ENCODE data around the gene CCSER1.
"Not testable (repeated sequence)": the region's sequence is repeated elsewhere in the genome, so short reads cannot be mapped to it uniquely, and the experiment has no call there.

Gene CCSER1

GRCh38 chr4:90753068-90753467 is 625.9 kb downstream of the CCSER1 start:
- DNase-seq: no peak

DNA sequence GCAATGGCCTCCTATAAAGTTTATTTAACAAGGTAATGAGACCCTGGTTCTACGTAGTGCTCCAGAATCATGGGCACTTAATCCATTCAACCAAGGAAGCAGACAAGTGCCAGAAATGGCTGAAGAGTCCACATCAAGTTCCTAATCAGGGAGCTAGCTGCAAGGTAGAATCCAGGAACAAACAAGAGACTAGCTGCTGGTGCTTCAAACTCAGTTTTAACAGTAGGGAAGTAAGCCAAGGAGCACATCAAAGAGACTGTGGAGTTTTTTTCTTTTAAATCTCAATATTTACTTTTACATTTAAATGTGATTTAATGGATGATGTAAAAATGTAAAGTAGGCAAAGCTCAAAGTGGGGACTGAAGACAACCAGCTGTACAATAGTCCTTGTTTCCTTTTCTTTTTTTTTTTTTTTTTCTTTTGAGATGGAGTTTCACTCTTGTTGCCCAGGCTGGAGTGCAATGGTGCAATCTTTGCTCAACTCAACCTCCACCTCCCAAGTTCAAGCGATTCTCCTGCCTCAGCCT is 630.4 kb downstream of the CCSER1 start:
- DNase-seq: no peak

DNA sequence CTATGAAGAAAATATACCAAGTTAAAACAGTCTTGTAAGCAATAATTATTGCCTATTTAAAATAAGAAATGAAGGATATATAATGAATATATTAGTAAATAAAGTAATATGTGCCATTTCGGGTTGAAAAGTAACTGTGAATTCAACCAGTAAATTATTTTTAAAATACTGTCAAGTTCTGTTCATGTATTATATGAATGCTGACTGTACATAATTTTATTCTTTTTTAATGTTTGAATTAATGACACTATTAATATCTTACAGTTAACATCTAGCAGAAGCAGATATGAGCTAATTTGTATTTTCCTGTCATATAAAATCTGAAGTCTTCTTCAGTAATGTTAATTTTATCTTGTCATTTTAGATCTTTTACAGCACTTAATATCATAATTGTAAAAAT is 632.9 kb downstream of the CCSER1 start:
- DNase-seq: no peak

GRCh38 chr4:90766837-90767236 is 639.6 kb downstream of the CCSER1 start:
- no peak for DNase-seq

GRCh38 chr4:90769251-90769650 is 642.1 kb downstream of the CCSER1 start:
- no peak for DNase-seq

DNA sequence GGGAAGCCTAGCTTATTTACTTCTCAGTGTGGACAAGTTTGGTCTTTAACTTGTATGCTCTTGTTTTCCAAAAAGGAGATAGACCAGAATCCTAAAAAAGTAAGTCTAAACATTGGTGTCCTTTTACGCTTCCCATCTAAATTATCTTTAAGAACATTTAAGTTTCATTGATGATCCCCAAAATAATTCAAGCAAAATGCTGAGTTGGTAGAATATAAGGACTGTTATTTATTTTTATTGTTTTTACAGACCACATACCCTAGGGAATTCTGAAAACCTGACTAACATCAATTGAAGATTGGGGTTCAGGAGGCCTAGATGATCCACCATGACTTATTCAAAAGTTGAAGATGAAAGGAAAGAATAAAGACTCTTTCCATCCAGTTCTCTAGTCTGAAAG is 653.0 kb downstream of the CCSER1 start:
- no peak for DNase-seq

- DNase-seq: no peak
Observed at GRCh38 chr4:90786602-90787001, 659.4 kb downstream of the CCSER1 start.

DNA sequence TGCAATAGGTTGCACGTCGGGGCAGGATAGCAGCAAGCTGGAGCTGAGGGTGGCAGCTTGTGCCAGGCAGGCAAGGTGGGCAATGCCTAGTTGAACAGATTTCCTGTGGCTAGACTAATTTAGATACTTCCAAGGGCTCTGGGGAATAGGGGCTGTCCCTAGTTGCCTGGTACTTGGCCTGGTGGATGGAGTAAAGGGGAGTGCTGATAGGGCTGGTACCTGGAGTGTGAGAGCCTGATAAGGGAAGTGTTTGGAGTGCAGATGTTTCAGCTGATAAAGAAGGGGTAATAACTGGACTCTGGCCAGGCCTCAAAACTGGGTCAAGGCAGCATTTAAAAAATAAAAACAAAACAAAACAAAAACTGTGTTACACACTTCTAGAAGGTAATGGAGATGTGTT is 665.5 kb downstream of the CCSER1 start:
- DNase-seq: no peak

DNA sequence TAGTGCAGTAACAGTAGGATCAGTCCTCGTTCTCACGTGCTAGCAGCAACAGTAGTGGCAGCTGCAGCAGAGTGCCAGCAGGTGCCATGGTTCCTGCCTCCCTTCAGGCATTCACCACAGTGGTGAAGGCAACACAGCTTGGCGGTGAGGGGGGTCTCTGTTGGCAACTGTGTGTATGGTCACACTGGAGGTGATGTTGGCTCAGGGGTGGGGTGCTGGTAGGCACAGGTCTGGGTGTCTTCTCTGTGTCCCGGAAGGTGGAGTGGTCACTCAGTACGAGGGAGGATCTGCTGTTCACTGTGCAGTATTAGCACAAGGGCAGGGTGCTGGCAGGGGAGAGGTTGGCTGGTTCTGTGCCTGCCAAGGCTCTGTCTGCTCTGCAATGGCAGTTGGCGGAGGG is 671.8 kb downstream of the CCSER1 start:
- no peak for DNase-seq

GRCh38 chr4:90799895-90800294 is 672.7 kb downstream of the CCSER1 start:
- no peak for DNase-seq

- no peak for DNase-seq
Observed at GRCh38 chr4:90815569-90815968, 688.4 kb downstream of the CCSER1 start.

GRCh38 chr4:90816754-90817153 is 689.6 kb downstream of the CCSER1 start:
- no peak for DNase-seq

GRCh38 chr4:90824266-90825150 is 697.3 kb downstream of the CCSER1 start:
- DNase-seq: no peak

DNA sequence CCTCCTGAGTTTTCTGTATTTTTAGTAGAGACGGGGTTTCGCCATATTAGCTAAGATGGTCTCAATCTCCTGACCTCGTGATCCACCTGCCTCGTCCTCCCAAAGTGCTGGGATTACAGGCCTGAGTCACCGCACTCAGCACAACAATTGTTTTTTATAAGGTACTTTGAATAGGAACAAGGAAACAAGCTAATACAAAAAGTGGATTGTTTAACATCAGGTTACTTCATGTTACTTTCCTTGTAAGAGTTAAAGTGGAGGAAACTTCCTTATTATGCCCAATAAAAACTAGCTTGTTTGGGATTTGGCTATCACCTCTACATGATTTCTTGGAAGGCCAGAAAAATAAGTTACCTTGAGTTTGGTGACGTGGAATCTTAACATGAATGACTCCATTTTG is 698.7 kb downstream of the CCSER1 start:
- DNase-seq: no peak

DNA sequence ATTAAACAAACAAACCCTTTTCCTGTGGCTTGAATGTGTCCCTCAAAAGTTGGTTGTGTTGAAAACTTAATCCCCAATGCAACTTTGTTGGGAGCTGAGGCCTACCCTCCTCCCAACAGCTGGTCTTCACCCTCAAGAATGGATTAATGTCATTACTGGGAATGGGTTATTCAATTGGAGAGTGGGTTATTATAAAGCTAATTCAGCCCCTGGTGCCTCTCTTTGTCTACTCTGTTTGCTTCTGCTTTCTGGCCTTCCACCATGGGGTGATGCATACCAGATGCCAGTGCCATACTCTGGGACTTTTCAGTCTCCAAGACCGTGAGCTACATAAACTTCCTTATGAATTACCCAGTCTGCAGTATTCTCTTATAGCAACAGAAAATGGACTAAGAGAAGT is 706.5 kb downstream of the CCSER1 start:
- DNase-seq: no peak

- no peak for DNase-seq
Observed at GRCh38 chr4:90837241-90837640, 710.0 kb downstream of the CCSER1 start.

DNA sequence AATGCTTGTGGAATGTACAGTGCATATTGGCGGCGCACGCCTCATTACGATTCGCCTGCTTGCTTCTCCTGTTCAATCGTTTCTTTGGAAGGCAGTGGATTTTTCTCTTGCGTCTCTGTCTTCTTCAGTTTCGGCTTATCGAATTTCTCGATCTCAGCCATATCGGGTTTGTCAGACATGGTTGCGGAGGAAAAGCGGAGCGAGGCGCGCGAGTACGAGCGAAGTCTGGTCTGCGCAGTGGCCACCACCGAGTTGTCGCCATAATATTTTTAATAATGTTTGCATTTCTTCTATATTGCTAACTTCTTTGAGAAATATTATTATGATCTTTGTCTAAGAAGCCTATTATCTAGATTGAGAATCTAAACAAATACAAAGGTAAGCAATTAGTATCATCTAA is 711.7 kb downstream of the CCSER1 start:
- not testable (repeated sequence) for DNase-seq

GRCh38 chr4:90840291-90840690 is 713.1 kb downstream of the CCSER1 start:
- no peak for DNase-seq

DNA sequence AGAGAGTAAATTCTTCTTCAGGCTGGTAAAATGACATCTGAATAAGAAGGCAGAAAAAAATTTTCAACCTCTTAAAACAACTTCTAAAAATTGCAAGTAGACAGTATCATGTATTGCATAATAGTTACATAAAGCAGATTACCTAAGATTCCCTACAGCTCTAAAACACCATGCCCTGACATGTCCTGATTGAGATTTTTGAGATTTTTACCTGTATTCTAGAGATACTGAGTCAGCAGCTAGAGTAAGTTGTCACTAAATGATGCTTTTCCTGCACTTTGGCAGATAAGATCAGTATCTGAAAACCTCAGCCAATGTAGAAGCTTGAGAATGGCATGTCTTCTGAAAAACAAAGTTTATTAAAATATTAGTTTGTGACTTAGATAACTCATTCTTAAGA is 713.6 kb downstream of the CCSER1 start:
- no peak for DNase-seq

DNA sequence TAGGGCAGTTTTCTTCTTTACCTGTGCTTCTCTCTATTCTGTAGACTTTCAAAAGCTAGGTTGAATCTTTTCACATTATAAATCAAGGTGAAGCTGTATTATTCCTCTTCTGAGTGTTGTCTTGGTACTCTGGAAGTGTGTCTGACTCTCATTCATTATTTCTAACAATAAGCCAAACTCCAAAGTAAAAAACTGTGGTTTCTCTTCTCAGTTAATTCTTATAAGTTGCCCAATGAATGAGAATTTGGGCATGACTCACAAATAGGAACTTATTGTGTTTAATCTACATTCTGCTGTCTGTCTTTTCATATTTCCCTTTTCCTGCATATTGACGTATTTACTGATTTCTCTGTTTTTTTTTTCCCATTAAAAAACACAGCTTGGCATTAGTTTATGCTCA is 714.5 kb downstream of the CCSER1 start:
- no peak for DNase-seq

DNA sequence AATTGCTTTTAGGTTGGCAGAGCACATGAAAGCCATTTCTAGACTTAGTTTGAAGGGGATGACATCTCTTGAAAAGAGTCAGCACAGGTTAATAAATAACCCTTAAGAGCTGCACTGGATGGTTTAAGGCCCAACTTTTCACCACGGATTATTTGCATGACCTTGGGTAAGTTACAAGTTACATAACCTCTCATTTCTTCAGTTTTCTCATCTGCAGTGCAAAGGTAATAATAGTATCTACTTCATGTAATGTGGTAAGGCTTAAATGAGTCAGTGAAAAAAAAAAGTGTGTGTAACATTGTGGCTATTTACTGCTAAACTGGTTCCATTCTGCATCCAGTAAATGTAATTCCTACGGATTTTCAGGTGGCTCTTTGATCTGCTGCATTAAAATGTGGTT is 715.8 kb downstream of the CCSER1 start:
- DNase-seq: no peak

- DNase-seq: no peak
Observed at GRCh38 chr4:90844241-90844640, 717.0 kb downstream of the CCSER1 start.

DNA sequence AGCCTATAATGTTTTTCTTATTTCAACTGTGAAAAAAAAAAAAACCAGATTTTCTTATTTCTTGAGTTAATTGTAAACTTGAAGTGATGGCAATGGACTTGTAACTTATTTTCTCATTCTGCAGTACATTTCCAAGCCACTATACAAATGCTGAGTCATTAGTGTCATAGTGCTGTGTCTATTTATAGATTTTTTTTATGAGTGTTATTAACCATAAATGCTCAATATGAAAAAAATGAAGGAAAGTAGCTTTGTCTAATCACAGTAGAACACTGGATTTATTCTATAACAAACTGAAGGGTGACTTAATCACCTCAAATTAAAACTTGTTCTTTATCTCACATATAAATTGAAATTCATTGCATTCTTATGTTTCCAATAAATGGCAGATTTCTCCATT is 718.6 kb downstream of the CCSER1 start:
- no peak for DNase-seq

- no peak for DNase-seq
Observed at GRCh38 chr4:90852237-90852636, 725.0 kb downstream of the CCSER1 start.

DNA sequence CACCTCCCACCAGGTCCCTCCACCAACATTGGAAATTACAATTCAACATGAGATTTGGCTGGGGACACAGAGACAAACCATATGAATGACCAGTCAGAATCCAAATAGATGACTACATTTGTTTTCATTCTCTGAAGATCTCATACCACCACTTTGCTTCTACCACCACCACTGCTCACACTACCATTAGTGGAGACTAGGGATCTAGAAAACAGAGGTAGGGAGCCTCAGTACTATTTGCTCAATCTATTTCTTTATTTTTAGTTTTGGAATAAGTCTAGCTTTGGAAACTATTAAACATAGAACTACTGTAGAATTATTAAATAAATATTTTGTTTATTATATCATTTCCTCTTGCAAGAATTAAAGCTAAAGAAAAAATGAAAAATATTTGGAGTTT is 727.9 kb downstream of the CCSER1 start:
- DNase-seq: no peak

All from NCI-H1436 (cell line).